Peyer's patch (tissue), 4 donors: ENCODE measurements around the gene KIF1A.

Experiments
- CTCF ChIP-seq, 6 experiments: fragments of 450-650 bp in 4 of 6; fragments of 200-600 bp in 2 of 6; sonication (generic) in 1 of 6; IDR thresholded peaks; one replicate each; pipeline ENCODE4 v1.5.1; 2017 to 2019; ENCODE audit warnings: antibody characterized with exemption in 6 of 6, mild to moderate bottlenecking in 3 of 6, moderate library complexity in 1 of 6
- POLR2A ChIP-seq, 2 donors: fragments of 450-650 bp; IDR thresholded peaks; one replicate each; pipeline ENCODE4 v1.5.1; 2017; ENCODE audit warnings: antibody characterized with exemption in 2 of 2, mild to moderate bottlenecking in 2 of 2, moderate library complexity in 2 of 2

- TF ChIP-seq CTCF (IDR thresholded peaks at IDR 0.05): no peak
- TF ChIP-seq POLR2A (IDR thresholded peaks at IDR 0.05): no peak
Observed at GRCh38 chr2:240791821-240792628, 28.0 kb downstream of the KIF1A start.
